H4 (cell line): ENCODE results near the gene RBL2. TPM values are rescaled to one million over a fixed set of nuclear protein-coding genes. Genes with fewer than 3 reads are reported as not detected.
"Not testable (repeated sequence)": the region's sequence is repeated elsewhere in the genome, so short reads cannot be mapped to it uniquely, and the experiment has no call there.

Experiments used
- DNase-seq: peaks from one replicate; pipeline ENCODE4 v3.0.0-alpha.2; 2015; ENCODE audit warnings: low spot score
- total RNA-seq: library from RNA; depleted of rRNA; stranded (reverse); fragments of >200 nt; shearing (Covaris generic); gene quantifications from 2 replicates; pipeline ENCODE4 v1.2.3, GENCODE V29; 2014; rRNA removed

Gene RBL2, protein sequence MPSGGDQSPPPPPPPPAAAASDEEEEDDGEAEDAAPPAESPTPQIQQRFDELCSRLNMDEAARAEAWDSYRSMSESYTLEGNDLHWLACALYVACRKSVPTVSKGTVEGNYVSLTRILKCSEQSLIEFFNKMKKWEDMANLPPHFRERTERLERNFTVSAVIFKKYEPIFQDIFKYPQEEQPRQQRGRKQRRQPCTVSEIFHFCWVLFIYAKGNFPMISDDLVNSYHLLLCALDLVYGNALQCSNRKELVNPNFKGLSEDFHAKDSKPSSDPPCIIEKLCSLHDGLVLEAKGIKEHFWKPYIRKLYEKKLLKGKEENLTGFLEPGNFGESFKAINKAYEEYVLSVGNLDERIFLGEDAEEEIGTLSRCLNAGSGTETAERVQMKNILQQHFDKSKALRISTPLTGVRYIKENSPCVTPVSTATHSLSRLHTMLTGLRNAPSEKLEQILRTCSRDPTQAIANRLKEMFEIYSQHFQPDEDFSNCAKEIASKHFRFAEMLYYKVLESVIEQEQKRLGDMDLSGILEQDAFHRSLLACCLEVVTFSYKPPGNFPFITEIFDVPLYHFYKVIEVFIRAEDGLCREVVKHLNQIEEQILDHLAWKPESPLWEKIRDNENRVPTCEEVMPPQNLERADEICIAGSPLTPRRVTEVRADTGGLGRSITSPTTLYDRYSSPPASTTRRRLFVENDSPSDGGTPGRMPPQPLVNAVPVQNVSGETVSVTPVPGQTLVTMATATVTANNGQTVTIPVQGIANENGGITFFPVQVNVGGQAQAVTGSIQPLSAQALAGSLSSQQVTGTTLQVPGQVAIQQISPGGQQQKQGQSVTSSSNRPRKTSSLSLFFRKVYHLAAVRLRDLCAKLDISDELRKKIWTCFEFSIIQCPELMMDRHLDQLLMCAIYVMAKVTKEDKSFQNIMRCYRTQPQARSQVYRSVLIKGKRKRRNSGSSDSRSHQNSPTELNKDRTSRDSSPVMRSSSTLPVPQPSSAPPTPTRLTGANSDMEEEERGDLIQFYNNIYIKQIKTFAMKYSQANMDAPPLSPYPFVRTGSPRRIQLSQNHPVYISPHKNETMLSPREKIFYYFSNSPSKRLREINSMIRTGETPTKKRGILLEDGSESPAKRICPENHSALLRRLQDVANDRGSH
- total RNA-seq = 23.9 and 28.3 TPM in 2 replicates

DNA sequence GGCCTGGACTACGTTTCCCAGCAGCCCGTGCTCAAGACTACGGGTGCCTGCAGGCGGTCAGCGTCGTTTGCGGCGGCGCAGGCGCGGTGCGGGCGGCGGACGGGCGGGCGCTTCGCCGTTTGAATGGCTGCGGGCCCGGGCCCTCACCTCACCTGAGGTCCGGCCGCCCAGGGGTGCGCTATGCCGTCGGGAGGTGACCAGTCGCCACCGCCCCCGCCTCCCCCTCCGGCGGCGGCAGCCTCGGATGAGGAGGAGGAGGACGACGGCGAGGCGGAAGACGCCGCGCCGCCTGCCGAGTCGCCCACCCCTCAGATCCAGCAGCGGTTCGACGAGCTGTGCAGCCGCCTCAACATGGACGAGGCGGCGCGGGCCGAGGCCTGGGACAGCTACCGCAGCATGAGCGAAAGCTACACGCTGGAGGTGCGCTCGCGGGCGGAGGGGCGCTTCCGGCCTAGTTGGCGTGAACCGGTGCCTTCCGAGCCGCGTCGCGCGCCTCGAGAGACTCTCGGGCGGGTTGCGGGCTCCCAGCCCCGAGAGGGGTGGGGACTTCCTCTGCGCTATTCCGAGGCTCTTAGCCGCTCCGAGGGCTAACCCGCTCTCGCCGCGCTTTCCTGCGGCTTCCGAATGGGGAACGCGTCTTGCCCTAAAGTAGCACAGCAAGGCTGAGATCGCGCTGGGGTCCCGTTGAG lies at the start of gene RBL2:
Gene RBL2, plus strand, starts transcription at position 95 of the 689 bp plus-strand sequence. Its CDS starts 86 bp downstream, at position 181.
- DNase-seq = peak; percentile 70

DNA sequence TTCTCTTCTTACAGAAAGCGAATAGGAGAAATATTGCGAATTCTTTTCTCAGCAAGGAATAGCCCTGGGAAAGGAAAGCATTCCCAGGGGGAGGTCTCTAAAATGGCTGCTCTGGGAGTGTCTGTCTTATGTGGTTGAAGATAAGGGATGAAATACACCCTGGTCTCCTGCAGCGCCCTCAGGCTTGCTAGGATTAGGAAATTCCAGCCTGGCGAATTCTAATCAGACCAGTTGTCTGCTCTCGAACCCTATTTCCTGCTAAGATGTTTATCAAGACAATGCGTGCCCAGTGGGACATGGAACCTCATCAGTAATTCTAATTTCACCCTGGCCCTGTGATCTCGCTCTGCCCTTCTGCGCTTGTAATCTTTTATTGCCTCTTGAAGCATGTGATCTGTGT lies 49.7 kb upstream of the RBL2 start:
- DNase-seq = not testable (repeated sequence)

DNA sequence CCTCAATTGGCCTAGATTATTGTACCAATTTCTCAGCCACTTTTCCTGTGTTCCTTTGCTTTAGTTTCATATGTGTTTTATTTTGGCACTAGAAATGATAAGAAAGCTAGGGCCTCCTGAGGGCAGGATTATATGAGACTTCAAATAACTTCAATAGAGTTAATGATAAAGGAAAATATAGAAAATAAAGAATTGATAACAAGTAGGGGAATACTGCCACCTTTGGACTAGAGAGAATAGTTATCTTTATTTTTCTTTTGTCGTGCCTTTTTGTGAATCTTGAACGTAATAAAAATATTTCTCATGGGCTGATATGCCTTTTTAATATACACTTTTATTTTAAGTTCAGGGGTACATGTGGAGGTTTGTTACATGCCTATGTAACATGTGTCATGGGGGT lies 29.3 kb upstream of the RBL2 start:
- DNase-seq = no peak

DNA sequence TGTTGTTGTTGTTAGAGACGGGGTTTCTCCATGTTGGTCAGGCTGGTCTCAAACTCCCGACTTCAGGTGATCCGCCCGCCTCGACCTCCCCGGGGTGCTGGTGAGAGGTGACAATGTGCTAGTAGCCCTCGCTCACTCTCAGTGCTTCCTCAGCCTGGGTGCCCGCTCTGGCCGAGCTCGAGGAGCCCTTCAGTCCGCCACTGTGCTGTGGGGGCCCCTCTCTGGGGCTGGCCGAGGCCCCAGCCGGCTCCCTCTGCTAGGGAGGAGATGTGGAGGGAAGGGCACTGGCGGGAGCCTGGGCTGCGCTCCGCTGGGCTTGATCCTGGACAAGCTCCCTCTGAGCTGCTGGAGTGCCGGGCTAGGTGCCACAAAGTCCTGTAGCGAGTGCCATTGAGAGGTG lies 21.7 kb upstream of the RBL2 start:
- no peak for DNase-seq

DNA sequence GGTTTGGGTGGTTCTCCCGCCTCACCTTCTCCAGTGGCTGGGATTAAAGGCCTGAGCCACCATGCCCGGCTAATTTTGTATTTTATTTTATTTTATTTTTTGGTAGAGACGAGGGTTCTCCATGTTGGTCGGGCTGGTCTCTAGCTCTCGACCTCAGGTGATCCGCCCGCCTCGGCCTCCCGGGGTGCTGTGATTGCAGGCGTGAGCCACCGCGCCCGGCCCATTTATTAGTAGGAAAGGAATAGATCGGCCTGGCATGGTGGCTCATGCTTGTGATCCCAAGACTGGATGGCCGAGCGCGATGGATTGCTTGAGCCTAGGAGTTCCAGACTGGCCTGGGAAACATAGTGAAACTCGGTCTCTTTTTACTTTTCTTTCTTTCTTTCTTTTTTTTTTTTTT lies 20.4 kb upstream of the RBL2 start:
- no peak for DNase-seq

DNA sequence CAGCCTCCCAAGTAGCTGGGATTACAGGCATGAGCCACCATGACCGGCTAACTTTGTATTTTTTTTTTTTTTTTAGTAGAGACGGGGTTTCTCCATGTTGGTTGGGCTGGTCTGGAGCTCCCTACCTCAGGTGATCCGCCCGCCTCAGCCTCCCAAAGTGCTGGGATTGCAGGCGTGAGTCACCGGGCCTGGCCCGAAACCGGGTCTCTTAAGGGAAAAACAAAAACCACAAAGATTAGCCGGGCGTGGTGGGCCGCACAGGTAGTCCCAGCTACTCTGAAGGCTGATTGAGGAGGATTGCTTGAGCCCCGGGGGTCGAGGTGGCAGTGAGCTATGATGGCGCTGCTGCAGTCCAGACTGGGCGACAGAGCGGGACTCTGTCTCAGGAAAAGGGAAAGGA lies 19.9 kb upstream of the RBL2 start:
- DNase-seq = no peak

DNA sequence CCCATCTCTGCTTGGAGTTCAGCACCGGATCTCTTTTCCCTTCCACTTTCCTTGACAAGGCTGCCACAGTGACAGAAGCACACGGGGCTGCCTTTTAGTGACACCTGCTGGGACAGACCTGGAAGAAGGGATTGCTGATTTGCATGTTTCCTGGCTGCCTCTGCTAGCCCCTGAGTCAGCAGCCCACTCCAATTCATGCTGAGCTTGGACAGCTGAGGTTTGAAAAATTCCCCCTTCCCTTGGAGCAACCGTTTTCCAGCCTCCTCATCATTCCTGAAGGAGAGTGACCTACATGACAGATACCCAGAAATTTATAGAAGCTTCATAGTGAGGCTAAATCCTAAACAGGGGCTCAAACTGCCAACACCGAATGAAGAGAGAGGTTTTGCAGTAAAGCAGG lies 18.8 kb upstream of the RBL2 start:
- peak; percentile 33 for DNase-seq

DNA sequence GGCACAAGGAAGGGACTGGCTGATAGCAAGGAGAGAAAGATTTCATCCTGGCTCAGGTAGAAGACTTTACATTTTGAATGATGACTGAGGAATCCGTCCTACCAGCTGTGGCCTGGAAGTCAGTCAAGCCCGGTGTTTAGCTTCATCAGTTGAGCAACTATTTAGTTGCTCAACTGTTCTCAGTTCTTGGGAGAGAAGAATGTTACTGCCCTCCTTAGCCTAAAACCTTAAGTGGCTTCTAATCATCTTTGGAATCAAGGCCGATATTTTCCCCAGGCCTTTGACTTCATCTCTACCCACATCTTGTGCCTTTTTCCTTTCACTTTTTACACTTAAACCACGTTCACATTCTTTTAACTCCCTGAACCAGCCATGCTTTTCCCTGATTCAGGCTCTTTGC lies 17.3 kb upstream of the RBL2 start:
- peak; percentile 20 for DNase-seq

DNA sequence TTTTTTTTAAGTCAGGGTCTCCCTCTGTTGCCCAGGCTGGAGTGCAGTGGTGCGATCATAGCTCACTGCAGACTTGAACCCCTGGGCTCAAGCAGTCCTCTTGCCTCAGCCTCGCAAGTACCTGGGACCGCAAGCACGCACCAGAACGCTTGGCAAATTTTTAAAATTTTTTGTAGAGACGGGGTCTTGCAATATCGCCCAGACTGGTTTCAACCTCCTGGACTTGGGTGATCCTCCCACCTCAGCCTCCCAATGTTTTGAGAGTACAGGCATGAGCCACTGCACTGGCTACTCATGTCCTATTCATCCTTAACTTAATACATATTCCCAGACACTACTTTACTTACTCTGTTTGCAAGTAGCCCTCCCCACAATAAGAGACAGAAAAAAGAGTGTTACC lies 16.3 kb upstream of the RBL2 start:
- no peak for DNase-seq

DNA sequence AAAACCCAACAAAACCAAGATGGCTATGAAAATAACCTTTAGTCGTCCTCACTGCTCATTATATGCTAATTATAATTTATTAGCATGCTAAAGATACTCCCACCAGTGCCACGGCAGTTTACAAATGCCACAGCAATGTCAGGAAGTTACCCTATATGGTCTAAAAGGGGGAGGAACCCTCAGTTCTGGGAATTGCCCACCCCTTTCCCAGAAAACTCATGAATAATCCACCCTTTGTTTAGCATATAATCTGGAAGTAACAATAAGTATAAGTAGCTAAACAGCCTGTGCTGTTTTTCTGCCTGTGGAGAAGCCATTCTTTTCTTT lies 14.9 kb upstream of the RBL2 start:
- DNase-seq = not testable (repeated sequence)

DNA sequence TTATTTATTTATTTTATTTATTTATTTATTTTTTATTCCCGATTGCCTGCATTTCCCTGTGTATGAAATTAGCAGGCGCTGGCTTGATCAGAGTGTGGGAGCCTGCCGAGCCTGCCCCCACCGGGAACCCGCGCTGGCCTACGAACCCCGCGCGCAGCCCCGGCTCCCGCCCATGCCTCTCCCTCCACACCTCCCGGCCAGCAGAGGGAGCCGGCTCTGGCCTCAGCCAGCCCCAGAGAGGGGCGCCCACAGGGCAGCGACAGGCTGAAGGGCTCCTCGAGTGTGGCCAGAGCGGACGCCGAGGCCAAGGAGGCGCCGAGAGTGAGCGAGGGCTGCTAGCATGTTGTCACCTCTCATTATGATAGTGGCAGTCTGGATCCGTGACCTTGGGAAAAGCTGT lies 13.0 kb upstream of the RBL2 start:
- DNase-seq = no peak

DNA sequence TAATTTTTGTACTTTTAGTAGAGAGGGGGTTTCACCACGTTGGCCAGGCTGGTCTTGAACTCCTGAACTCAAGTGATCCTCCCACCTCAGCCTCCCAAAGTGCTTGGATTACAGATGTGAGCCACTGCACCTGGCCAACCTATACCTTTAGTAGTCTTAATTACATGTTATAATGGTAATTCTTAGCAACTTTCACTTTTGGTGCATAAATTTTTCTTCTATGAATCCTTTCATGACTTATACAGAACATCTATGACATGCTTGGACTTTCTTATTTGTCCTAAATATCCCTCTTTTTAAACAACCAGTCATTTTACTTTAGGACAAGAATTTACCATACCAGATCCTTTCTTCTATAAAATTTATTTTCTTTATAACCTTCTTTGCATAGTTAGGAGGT lies 10.3 kb upstream of the RBL2 start:
- not testable (repeated sequence) for DNase-seq

DNA sequence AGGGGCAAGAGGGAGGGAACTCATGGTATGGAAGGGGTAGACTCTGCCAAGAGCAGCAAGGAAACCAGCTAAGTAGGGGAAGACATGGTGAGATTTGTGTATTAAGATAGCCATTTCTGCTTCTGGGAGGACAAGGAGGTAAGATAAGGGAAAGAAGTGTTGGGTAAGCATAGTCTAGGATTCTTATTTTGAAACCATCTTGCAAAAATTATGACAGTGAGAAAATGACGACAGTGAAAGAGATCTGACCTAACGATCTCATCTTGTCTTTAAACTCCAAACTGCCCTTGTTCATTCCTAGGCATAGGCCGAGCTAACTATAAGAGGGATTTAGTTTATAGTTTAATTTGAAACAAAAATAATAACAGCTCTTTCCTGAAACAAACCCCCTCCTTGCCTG lies 5.6 kb upstream of the RBL2 start:
- DNase-seq = no peak

DNA sequence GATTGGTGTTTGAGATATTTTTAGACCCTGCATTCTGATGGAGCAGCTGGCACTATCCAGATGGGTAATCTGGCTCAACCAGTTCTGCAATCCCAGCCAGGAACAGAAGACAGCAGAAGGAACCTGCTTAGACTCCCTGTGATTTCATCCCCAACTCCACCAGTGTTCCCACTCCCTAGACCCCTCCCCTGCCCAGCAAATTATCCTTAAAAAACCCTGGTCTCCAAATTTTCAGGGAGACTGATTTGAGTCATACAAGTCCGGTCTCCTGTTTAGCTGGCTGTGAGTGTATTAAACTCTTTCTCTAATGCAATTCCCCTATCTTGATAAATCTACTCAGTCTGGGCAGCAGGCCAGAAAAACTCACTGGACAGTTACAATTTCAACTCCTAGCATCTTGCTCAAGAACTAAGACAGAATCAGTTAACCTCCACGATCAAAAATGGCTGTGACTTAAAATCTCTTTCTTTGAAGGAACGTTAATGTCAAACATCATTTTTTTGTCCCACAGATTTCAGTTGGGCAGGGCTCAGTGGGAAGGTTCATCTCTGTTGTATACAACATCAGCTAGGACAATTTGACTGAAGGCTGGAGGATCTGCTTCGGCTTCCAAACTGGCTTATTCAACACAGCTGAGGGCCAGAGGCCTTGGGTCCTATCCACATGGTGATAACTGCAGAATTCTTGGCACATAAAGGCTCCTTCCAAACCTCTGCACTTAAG lies 4.9 kb upstream of the RBL2 start:
- peak; percentile 73 for DNase-seq

DNA sequence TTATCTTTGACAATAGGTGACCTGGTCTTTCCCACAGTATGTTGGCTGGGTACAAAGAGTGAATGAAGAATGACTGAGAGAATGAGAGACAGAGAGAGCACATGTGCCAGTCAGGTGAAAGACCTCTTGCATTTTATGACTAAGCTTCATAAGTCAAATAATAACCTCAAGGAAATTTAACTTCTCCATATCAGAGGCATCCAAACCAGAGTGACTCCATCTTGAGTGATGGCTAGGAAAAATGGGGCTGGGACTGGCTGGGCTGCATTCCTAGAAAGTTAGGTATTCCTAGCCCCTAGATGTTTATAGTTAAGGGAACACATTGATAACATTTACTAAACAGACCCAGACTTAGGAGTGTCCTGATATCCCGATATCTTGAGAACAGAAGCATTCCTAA lies 3.9 kb upstream of the RBL2 start:
- no peak for DNase-seq

DNA sequence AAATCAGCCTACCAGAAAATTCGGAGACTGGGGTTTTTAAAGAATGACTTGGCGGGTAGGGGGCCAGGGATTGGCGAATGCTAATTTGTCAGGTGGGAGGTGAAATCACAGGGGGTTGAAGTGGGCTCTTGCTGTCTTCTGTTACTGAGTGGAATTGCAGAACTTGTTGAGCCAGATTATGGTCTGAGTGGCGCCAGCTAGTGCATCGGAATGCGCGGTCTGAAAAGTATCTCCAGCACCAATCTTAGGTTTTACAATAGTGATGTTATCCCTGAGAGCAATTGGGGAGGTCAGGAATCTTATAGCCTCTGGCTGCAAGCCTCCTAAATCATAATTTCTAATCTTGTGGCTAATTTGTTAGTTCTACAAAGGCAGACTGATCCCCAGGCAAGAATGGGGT lies 762 bp upstream of the RBL2 start:
- DNase-seq = no peak

DNA sequence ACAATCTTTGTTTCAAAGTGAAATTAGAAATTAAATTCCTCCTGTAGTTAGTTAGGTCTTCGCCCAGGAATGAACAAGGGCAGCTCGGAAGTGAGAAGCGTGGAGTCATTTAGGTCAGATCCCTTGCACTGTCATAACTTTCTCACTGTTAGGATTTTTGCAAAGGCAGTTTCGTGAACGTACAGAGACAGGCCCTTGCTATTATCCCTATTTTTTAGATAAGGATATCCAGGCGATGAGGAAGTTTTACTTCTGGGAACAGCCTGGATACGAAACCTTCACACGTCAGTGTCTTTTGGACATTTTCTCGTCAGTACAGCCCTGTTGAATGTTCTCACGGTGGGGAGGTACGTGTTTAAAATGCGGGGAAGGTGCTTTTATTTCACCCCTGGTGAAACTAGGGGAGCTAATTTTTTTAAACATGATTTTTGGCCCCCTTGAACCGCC lies 318 bp upstream of the RBL2 start:
- no peak for DNase-seq

DNA sequence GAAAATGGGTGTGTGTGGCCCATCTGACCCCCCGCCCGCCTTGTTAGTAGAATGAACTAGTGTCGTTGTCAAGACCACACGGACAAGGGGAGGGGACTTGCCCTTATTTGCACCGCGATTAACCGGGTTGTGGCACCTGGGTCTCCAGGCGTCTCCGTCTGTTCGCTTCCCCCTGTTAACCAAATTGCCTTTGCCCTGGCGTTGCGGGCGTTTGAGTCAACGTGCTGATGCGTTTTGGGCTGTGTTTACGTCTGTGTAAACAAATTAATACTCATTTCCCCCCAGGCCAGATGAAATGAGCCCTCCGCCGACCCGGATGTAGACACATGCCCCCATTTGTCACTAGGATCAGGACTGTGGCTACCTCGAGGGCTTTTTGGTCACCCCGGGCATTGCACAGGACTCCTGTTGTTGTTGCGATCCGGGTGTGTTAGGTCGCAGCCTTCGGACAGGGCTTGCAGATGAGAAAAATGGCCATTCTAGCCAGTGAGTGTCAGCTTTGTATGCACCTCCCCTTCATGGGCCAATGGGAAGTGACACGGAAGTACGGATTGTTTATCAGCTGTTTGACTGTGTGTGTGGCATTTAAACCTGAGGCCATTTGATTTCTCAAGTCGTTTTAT lies 906 bp downstream of the RBL2 start:
- DNase-seq = peak; percentile 91

DNA sequence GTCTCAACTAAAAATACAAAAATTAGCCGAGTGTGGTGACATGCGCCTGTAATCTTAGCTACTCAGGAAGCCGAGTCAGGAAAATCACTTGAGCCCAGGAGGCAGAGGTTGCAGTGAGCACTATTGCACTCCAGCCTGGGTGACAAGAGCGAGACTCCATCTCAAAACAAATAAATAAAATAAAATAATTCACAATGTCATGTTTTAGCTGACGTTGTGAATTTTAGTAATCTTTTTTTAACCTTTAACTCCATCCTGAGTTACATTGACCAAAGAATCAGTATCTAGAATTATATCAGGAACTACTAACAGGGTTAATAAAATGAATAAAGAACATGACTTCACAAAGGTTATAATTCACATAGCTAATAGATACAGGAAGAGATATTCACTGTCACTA lies 5.9 kb downstream of the RBL2 start:
- no peak for DNase-seq

DNA sequence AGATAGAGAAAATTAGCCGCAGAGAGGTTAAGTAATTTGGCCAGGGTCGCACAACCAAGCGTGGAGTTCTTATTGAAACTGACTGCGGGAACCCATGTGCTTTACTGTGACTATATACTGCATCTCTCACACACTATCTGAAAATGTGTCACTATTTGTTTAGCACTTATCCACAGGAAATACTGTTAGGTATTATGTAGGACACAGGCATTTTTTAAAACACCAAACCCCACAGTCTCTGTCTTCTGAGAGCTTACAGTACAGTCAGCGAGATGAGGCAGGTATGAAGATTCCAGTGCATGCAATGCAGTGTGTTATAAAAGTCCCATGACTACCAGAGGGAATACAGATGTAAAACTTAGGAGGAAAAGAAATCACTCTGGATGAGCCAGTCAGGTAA lies 11.3 kb downstream of the RBL2 start:
- DNase-seq = no peak

DNA sequence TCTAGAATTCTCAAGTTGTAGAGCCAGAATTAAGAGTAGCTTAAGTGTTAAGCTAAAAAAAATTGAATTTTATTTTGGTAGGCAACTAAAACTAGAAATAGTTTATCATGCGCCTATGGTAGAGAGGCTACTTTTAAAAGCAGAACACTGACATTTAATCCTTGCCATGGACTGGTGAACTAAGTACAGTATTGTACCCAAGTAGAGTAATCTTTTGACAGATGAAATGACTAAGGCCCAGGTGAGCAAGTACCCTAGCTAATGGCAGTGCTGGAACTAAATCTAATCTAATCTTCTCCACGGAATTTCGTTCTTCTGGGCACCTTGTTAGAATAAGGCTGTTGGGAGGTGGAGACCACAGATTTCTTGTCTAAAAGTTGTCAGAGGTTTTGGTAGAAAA lies 11.8 kb downstream of the RBL2 start:
- no peak for DNase-seq
